ENCODE results near the gene CHRNA4. TPM values are rescaled to one million over a fixed set of nuclear protein-coding genes. Genes with fewer than 3 reads are reported as not detected.

Gene CHRNA4
- total RNA-seq, 1 experiment from 2014 or later = 0.11 TPM

DNA sequence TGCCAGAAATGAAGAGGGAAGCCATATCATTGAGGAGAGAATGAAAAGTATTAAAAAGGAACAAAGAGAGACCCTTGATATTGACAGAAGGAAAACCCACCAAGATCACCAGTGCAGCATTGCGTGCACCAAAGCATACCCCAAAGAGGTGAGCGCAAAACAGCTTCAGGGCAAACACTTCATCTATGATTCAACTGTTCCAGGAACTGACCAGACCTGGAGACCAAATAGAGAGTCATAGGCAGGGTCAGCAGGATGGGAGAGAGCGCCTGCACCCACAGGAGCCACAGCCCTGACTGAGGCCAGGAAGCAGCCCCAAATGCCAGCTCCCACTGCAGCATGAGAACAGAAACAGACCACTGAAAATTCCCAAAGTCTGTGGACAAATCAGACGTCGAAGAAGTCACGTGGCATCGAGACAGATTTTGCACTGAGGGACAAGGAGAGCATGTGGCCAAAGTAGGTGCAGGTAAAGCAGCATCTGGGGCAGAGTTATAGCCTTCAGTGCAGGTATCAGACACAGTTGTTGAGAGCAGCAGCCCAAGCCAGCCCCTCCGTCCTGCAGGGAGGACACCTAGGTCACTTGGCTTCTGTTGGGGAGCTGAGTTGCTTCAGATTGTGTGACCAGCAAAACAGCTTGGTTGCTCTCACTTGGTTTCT, 29.3 kb downstream of the CHRNA4 start:
- peaks cover 8% of the 10 kb centered on the region for H3K9me3 Mint-ChIP-seq (ENCODE audit: unreplicated experiment)
- H3K27me3 Mint-ChIP-seq (ENCODE audit: insufficient read depth, unreplicated experiment) = peaks cover 5% of the 10 kb centered on the region

GRCh38 chr20:63330940-63331339, 30.2 kb downstream of the CHRNA4 start:
- Mint-ChIP-seq H3K27me3 (ENCODE audit: insufficient read depth, unreplicated experiment) (peaks cover 2% of the 10 kb centered on the region), H3K9me3 (ENCODE audit: unreplicated experiment) (peaks cover 8% of the 10 kb centered on the region), H3K36me3 (ENCODE audit: insufficient read depth, unreplicated experiment) (no peaks in the 10 kb centered on the region), H3K4me1 (ENCODE audit: low read depth, unreplicated experiment) (peaks cover 6% of the 10 kb centered on the region), H3K27ac (ENCODE audit: unreplicated experiment) (no peak overlapping the region), H3K4me3 (ENCODE audit: unreplicated experiment) (no peak overlapping the region)
- H3K4me1 ChIP-seq = peaks cover 4% of the 10 kb centered on the region; the same call in 1 of the 2 replicates
- no TSS peak for BruUV-seq (replicated peaks)
- peaks cover 16% of the 10 kb centered on the region for H3K9me3 ChIP-seq
- no peaks in the 10 kb centered on the region for H3K27me3 ChIP-seq (replicated peaks; ENCODE audit: control insufficient read depth, insufficient read depth, low read length)
- H3K4me3 ChIP-seq (ENCODE audit: low read depth, low read length) = no peak overlapping the region
- intact Hi-C loops (cut with micrococcal nuclease; ENCODE audit: unreplicated experiment) = no loop called here
- TF ChIP-seq, protein P1, sequence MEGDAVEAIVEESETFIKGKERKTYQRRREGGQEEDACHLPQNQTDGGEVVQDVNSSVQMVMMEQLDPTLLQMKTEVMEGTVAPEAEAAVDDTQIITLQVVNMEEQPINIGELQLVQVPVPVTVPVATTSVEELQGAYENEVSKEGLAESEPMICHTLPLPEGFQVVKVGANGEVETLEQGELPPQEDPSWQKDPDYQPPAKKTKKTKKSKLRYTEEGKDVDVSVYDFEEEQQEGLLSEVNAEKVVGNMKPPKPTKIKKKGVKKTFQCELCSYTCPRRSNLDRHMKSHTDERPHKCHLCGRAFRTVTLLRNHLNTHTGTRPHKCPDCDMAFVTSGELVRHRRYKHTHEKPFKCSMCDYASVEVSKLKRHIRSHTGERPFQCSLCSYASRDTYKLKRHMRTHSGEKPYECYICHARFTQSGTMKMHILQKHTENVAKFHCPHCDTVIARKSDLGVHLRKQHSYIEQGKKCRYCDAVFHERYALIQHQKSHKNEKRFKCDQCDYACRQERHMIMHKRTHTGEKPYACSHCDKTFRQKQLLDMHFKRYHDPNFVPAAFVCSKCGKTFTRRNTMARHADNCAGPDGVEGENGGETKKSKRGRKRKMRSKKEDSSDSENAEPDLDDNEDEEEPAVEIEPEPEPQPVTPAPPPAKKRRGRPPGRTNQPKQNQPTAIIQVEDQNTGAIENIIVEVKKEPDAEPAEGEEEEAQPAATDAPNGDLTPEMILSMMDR (IDR thresholded peaks at IDR 0.05; ENCODE audit: insufficient read depth in 1 of 2, low read depth in 1 of 2, low read length in 1 of 2, severe bottlenecking in 1 of 2, unreplicated experiment in 1 of 2) = no peak
- CTCF ChIA-PET = interaction anchor here (0.6 kb wide), 1 partner anchor 49 kb away, joined by 3 read pairs; no protein-coding TSS in a partner anchor
- POLR2A ChIA-PET = no interaction called here
- H3K36me3 ChIP-seq (ENCODE audit: control insufficient read depth, insufficient read depth, low read length) = no peaks in the 10 kb centered on the region
- DNase-seq = no peak

More for the DNA sequence above, 29.3 kb downstream of the CHRNA4 start:
- H3K4me3 ChIP-seq (ENCODE audit: low read depth, low read length) = no peak overlapping the region
- H3K27me3 ChIP-seq (replicated peaks; ENCODE audit: control insufficient read depth, insufficient read depth, low read length) = no peaks in the 10 kb centered on the region
- CTCF ChIA-PET = no interaction called here
- H3K27ac Mint-ChIP-seq (ENCODE audit: unreplicated experiment) = no peak overlapping the region
- peaks cover 4% of the 10 kb centered on the region; the same call in 1 of the 2 replicates for H3K4me1 ChIP-seq
- intact Hi-C loops (cut with micrococcal nuclease; ENCODE audit: unreplicated experiment) = no loop called here
- H3K4me3 Mint-ChIP-seq (ENCODE audit: unreplicated experiment) = no peak overlapping the region
- no peaks in the 10 kb centered on the region for H3K36me3 Mint-ChIP-seq (ENCODE audit: insufficient read depth, unreplicated experiment)
- BruUV-seq (replicated peaks) = no TSS peak
- TF ChIP-seq, protein P1 (IDR thresholded peaks at IDR 0.05; ENCODE audit: insufficient read depth in 1 of 2, low read depth in 1 of 2, low read length in 1 of 2, severe bottlenecking in 1 of 2, unreplicated experiment in 1 of 2) = no peak
- H3K36me3 ChIP-seq (ENCODE audit: control insufficient read depth, insufficient read depth, low read length) = no peaks in the 10 kb centered on the region
- no peak for DNase-seq
- H3K4me1 Mint-ChIP-seq (ENCODE audit: low read depth, unreplicated experiment) = peaks cover 6% of the 10 kb centered on the region
- H3K9me3 ChIP-seq = peaks cover 13% of the 10 kb centered on the region
- POLR2A ChIA-PET = no interaction called here

- ChIA-PET POLR2A (no interaction called here), CTCF (interaction anchor here (0.6 kb wide), 1 partner anchor 48 kb away, joined by 3 read pairs; no protein-coding TSS in a partner anchor)
- Histone ChIP-seq H3K36me3 (ENCODE audit: control insufficient read depth, insufficient read depth, low read length) (no peaks in the 10 kb centered on the region), H3K9me3 (peaks cover 16% of the 10 kb centered on the region), H3K4me3 (ENCODE audit: low read depth, low read length) (no peak overlapping the region), H3K4me1 (peaks cover 4% of the 10 kb centered on the region; the same call in 1 of the 2 replicates), H3K27me3 (replicated peaks; ENCODE audit: control insufficient read depth, insufficient read depth, low read length) (no peaks in the 10 kb centered on the region)
- BruUV-seq (replicated peaks) = no TSS peak
- Mint-ChIP-seq H3K36me3 (ENCODE audit: insufficient read depth, unreplicated experiment) (no peaks in the 10 kb centered on the region), H3K4me3 (ENCODE audit: unreplicated experiment) (no peak overlapping the region), H3K27me3 (ENCODE audit: insufficient read depth, unreplicated experiment) (peaks cover 2% of the 10 kb centered on the region), H3K9me3 (ENCODE audit: unreplicated experiment) (peaks cover 8% of the 10 kb centered on the region), H3K4me1 (ENCODE audit: low read depth, unreplicated experiment) (peaks cover 6% of the 10 kb centered on the region), H3K27ac (ENCODE audit: unreplicated experiment) (no peak overlapping the region)
- TF ChIP-seq, protein P1 (IDR thresholded peaks at IDR 0.05; ENCODE audit: insufficient read depth in 1 of 2, low read depth in 1 of 2, low read length in 1 of 2, severe bottlenecking in 1 of 2, unreplicated experiment in 1 of 2) = no peak
- DNase-seq = no peak
- intact Hi-C loops (cut with micrococcal nuclease; ENCODE audit: unreplicated experiment) = no loop called here
These were observed 30.9 kb downstream of the CHRNA4 start for GRCh38 chr20:63330084-63330760.
